ENCODE data around the gene PRG2.

- TF ChIP-seq, protein P1, sequence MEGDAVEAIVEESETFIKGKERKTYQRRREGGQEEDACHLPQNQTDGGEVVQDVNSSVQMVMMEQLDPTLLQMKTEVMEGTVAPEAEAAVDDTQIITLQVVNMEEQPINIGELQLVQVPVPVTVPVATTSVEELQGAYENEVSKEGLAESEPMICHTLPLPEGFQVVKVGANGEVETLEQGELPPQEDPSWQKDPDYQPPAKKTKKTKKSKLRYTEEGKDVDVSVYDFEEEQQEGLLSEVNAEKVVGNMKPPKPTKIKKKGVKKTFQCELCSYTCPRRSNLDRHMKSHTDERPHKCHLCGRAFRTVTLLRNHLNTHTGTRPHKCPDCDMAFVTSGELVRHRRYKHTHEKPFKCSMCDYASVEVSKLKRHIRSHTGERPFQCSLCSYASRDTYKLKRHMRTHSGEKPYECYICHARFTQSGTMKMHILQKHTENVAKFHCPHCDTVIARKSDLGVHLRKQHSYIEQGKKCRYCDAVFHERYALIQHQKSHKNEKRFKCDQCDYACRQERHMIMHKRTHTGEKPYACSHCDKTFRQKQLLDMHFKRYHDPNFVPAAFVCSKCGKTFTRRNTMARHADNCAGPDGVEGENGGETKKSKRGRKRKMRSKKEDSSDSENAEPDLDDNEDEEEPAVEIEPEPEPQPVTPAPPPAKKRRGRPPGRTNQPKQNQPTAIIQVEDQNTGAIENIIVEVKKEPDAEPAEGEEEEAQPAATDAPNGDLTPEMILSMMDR (IDR thresholded peaks at IDR 0.05), result no peak
- no peak for TF ChIP-seq POLR2A (IDR thresholded peaks at IDR 0.05)
These were observed 11.9 kb upstream of the PRG2 start for GRCh38 chr11:57402188-57403002.
